HG03442 (cell line): ENCODE results near the gene ESRRA.

Experiments
- ATAC-seq: cut with Tn5 transposase; IDR thresholded peaks from one replicate; pipeline ENCODE4 v1.9.1; 2021; ENCODE audit warnings: mild to moderate bottlenecking, moderate library complexity; ENCODE audit not compliant: unreplicated experiment

ESRRA gene

GRCh38 chr11:64305075-64305690 lies at the start of gene ESRRA:
TSS of gene ESRRA (plus strand) at chr11:64305524. CDS start at chr11:64307180, 1,656 bp downstream.
- ATAC-seq, result peak; percentile 62

- no peak for ATAC-seq
Observed at GRCh38 chr11:64256300-64256699, 49.0 kb upstream of the ESRRA start.

GRCh38 chr11:64258356-64258755 lies 47.0 kb upstream of the ESRRA start:
- no peak for ATAC-seq

GRCh38 chr11:64258946-64259532 lies 46.3 kb upstream of the ESRRA start:
- no peak for ATAC-seq

- ATAC-seq, result no peak
Observed at GRCh38 chr11:64259533-64260067, 45.7 kb upstream of the ESRRA start.

- no peak for ATAC-seq
Observed at GRCh38 chr11:64260147-64260708, 45.1 kb upstream of the ESRRA start.

- no peak for ATAC-seq
Observed at GRCh38 chr11:64261556-64262080, 43.7 kb upstream of the ESRRA start.

GRCh38 chr11:64262271-64263002 lies 42.9 kb upstream of the ESRRA start:
- ATAC-seq, result no peak

- no peak for ATAC-seq
Observed at GRCh38 chr11:64263021-64263946, 42.0 kb upstream of the ESRRA start.

GRCh38 chr11:64263947-64264317 lies 41.4 kb upstream of the ESRRA start:
- no peak for ATAC-seq

- no peak for ATAC-seq
Observed at GRCh38 chr11:64264371-64264852, 40.9 kb upstream of the ESRRA start.

- no peak for ATAC-seq
Observed at GRCh38 chr11:64265176-64266160, 39.9 kb upstream of the ESRRA start.

GRCh38 chr11:64266339-64266738 lies 39.0 kb upstream of the ESRRA start:
- no peak for ATAC-seq

GRCh38 chr11:64267207-64267945 lies 37.9 kb upstream of the ESRRA start:
- ATAC-seq, result no peak

- no peak for ATAC-seq
Observed at GRCh38 chr11:64268025-64268892, 37.1 kb upstream of the ESRRA start.

GRCh38 chr11:64268893-64269539 lies 36.3 kb upstream of the ESRRA start:
- ATAC-seq, result peak; percentile 6
